NCI-H2081 treated with DMSO at 0.1 percent for 48 hours (cell line): ENCODE measurements around the gene MPLKIP.
"Not testable (repeated sequence)": the region's sequence is repeated elsewhere in the genome, so short reads cannot be mapped to it uniquely, and the experiment has no call there.

Source experiments
- DNase-seq: peaks from one replicate; lab custom pipeline; 2025; lab: John Stamatoyannopoulos, UW

The MPLKIP gene

DNA sequence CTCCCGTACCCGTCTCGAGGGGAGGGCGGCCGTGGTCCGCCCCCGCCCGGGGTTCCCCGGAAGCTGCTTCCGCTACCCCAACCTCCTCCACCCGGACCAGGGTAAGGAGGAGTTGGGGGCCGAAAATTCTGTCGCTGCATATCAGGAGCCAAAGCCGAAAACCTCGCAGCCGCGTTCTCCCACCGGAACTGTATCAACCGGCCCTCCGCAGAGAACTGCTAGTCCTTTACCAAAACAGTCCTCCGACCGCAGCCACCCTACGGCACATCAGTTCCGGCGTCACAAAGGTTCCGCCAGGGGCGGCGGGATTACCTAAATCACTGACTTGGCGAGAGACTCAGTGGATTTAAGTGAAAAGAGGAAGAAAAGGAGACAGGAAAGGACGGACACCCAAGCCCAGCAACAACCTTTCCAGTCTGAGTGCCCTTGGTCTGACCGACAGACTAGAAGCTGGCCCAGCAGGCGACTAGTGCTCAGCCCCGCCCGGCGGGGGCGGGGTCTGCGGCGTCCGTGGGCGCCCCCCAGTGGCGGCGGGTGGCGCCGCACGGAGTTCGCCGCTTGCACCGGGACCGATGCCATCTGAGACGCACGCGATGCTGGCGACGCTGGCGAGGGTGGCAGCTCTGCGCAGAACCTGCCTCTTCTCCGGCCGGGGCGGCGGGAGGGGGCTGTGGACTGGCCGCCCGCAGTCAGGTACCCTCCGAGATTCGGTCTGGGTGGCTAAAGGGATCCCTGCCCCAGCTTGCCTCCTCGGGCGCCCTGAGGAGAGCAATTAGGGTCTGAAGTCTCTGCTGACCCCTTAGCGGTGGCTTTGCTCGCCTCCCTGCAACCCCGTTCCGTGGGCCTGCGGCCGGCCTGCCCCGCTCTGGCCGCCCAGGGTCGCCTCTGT lies at the start of gene MPLKIP, which contains the start of gene SUGCT:
Gene MPLKIP (minus strand): TSS at position 195 of the 889 bp plus-strand sequence. CDS start 55 bp downstream, at position 140.
Gene SUGCT (plus strand): TSS at position 578 of the 889 bp plus-strand sequence.
- peak; percentile 58 for DNase-seq

DNA sequence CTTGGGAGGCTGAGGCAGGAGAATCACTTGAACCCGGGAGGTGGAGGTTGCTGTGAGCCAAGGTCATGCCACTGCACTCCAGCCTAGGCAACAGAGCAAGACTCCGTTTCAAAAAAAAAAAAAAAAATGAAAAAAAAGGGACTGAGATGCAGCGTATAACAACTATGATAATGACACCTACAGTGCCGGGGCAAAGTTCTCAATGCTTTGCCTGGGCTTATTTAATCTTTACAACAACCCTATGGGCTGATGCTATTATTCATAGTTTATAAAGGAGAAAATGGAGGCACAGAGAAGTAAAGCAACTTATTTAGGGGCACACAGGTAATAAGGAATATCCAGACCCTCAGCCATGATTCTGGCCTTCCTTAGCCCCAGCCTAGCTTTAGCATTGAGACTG lies 48.0 kb upstream of the MPLKIP start:
- no peak for DNase-seq

DNA sequence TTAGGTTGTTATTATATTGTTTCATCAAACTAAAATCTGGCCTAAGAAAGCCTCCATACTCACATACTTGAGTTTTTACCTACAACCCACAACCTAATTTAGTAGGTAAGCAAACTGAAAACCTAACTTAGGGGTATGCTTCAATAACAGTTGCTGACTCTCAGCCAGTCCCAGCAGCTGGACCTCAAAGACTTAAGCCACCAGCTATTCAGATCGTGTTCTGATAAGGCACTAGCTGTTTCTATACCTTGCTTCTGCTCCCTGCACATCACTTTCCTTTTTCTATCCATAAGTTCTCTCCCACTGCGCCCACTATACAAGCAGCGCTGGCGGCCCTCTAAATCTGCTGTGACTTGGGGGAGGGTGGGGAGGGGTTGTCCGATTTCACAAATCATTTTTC lies 42.6 kb upstream of the MPLKIP start:
- DNase-seq: no peak

DNA sequence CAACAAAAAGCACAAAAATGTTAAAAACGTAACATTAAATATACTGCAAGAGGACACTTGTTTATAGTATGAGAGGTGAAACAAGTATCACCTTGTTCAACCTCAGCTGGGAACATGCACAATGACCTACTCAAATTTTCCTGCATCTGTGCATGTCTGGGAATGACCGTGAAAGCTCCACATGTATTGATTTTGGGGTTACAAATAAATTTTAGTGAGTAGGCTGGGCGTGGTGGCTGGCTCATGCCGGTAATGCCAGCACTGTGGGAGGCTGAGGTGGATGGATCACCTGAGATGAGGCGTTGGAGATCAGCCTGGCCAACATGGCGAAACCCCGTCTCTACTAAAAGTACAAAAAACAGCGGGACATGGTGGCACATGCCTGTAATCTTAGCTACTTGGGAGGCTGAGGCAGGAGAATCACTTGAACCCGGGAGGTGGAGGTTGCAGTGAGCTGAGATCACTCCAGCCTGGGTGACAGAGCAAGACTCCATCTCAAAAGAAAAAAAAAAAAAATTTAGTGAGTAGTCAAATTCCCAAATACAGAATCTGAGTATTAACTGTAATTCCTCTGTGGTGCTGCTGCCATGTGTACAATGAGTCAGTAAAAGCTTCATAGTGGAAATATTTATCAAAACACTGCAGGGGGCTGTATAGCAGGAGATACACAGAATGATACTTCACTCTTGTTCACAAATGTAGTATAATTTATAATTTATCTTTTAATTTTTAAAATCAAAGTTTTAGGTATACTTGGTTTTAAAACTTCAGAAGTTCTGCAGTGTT lies 41.5 kb upstream of the MPLKIP start:
- no peak for DNase-seq

DNA sequence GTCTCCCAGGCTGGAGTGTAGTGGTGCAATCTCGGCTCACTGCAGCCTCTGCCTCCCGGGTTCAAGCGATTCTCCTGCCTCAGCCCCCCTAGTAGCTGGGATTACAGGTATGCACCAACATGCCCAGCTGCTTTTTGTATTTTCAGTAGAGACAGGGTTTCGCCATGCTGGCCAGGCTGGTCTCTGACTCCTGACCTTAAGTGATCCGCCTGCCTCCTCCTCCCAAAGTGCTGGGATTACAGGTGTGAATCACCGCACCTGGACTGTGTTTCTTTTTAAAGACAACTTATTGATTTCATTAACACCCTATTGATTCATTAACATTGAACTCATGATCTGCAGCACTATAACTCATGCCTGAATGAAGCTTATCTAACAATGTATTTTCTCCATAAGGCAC lies 40.8 kb upstream of the MPLKIP start:
- not testable (repeated sequence) for DNase-seq

DNA sequence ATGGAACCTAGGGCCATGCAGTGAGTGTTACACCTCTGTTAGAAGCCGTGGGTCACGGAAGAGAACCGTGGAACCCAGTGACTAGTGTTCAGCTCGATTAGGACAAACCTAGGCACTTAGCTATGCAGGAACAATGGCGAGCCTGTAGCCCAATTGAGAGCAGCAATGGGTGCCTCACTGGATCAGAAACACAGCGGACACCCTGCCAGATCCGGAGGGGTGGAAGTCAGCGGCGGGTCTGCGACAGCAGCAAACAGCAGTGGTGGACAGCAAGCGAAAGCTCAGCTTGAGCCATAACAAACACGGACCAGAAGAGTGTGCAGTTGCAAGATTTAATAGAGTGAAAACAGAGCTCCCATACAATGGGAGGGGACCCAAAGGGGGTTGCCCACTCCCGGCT lies 38.7 kb upstream of the MPLKIP start:
- not testable (repeated sequence) for DNase-seq

DNA sequence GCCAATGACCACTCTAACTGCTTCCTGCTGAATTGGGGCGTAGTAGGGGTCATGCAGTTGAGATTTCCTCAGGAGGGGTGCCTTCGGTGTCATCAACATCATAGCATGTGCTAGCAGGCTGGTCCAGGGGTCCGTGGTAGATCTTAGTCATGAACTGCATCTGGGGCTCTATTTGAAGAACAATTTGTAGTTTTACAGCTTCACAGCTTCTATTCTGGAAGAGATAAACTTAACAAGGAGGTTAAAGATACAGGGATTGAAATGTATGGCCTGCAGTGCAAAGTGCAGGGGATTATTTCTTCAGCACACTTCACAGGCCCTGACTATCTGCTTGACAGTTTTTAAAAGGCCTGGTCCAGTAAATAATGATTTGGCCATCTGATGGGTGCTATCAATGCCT lies 33.8 kb upstream of the MPLKIP start:
- not testable (repeated sequence) for DNase-seq

DNA sequence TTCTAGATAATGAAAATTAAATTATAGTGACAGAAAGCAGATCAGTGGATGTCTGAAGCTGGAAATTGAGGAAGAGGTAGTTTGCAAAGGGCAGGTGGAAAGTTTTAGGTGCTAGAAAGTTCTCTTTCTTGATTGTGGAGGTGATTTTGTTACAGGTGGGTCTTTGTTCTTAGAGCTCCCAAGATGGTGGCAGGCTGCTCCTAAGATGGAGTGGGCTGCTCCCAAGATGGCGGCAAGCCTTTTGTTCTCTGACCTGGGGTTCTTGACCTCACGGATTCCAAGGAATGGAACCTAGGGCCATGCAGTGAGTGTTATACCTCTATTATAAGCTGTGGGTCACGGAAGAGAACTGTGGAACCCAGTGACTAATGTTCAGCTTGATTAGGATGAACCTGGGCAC lies 32.9 kb upstream of the MPLKIP start:
- no peak for DNase-seq

DNA sequence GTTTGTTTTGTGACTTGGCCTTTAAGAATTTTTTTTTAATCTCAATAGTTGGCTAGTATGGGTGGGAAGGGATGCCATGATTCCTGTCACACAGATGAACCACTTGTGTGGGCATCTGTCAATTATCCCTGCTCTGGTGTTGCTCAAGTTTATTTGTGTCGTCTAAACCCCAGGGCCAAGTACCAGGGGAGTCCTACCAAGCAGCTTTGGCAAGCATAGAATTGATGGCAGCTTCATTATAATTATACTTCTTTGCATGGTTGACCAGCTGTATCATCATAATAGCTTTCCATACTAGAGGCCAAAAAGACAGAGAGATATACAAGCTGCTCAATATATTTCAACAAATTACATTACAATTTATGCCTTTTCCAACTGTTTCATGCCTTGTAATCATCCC lies 30.8 kb upstream of the MPLKIP start:
- peak; percentile 3 for DNase-seq

DNA sequence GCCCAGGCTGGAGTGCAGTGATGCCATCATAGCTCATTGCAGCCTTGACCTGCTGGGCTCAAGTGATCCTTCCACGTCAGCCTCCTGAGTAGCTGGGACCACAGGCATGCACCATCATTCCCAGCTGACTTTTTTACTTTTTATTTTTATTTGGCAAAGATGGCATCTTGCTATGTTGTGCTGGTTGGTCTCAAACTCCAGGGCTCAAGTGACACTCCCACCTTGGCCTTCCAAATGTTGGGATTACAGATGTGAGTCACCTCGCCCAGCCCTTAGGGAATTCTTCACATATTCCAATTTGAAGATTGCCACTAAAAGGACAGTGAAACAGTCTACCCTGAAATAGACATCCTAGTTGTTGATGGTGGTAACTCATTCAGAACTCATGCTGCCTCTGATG lies 28.1 kb upstream of the MPLKIP start:
- no peak for DNase-seq

DNA sequence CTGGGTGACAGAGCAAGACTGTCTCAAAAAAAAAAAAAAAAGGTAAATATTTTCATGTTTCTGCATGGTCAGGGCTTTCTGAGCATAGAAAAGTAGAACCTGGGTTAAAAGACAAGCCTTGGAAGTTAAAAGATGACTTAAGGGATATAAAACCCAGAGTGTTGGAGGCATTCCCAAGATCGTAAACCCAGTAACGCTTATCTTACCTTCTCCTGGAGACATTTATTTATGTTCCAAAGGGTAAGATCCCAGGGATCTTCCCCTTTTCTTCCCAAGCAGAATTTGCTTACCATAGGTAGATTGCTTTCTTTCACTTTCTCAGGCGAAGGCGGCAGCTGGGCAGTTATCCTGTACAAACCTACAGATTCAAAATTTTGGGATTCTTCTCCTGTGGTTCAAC lies 22.6 kb upstream of the MPLKIP start:
- DNase-seq: no peak

DNA sequence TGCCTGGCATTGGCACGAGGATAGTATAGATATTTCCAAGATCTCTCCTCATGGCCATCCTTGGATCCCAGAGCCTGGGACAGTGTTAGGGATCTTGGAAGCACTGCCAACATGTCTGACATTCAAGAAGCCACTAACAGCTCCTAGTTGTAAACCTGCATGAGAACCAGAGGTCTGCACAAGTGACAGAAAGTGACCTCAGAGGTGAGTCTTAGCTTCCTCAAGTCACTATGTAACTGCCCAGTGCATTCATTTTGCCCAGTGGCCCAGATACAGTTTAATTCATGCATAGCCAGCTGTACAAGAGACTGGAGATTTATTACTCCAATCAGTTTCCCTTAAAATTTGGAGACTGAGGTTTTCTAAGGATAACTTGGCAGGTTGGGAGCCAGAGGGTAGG lies 17.1 kb upstream of the MPLKIP start:
- no peak for DNase-seq

DNA sequence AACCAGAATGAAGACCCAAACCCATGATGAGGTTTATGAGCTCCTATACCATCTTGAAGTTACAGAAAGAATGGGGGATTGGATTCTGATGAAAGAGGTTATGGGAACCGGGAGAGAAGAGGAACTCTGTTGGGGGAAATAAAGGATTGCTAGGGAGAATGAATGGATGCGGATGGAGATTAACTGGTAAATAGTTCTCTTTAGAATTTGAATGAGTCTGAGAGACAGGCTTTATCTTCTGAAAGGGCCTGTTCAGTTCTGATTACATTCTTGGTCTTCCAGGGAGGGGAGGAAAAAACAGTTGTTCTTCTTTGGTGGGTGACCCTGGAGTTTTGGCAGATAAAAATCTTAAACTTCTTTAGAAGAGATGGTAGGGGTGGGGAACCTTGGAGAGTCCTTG lies 14.2 kb upstream of the MPLKIP start:
- no peak for DNase-seq

DNA sequence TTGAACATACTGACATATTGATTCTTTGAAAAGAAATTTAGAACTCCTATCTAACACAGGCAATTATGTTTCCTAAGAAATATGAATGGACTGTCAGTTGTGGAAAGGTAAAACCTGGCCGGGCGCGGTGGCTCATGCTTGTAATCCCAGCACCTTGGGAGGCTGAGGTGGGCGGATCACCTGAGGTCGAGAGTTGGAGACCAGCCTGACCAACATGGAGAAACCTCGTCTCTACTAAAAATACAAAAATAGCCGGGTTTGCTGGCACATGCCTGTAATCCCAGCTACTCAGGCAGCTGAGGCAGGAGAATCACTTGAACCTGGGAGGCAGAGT lies 13.8 kb upstream of the MPLKIP start:
- not testable (repeated sequence) for DNase-seq

DNA sequence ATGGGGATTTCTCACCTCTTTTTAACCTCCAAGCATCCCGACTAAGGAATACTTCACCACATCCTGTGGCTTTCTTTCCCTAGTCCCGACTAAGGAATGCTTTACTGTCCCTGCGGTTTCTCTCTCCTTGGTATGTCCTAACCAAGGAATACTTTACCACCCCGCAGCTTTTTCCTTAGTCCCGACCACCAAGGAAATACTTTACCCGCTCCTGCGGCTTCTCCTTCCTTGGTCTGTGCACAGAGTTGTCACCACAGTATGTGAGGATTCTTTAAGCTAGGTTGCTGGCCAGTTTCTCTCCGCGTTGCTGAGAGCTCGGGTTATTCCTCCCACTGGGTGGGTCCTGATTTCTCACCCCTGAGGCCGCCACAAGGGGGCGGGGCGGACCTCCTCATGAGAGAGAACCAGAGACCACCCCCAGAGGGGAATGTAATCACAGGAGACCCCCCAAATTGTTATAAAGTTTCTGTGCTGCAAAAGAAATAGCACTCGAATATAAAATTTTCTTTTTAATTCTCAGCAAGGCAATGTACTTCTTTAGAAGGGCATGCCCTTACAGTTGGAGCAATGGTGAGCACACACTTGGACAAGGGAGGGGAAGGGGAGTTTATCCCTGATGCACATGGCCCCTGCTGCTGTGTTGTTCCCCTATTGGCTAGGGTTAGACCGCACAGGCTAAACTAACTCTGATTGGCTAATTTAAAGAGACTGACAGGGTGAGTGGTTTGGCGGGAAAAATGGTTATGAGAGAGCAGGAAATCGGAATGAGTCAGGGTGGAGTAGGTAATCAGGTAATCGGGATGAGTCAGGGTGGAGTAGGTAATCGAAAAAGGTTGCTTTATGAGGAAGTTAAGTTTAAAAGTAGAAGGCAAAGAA lies 13.2 kb upstream of the MPLKIP start:
- DNase-seq: no peak

DNA sequence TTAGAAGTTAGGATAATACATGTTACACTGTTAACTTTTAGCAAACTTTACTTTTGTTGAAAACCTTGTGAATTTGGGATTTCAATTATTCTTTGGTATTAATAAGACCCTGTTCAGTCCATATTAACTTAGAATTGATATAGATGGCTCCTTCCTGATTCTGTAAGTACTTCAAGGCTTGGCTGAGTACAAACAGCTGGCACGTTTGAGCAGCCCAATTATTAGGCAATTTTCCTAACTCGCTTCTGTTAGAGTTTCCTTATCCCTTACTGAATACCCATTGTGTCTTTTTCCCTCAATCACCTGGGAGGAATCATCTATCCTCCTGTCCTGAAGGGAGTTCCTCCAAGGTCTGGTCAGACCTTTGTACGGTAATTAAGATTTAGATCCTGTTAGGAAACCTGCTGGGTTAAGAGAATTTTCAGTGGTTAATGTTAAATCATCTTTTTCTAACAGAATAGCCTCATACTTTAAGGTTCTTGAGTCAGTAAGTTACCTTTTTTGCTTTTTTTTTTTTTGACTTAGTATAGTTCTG lies 11.2 kb upstream of the MPLKIP start:
- DNase-seq: not testable (repeated sequence)

DNA sequence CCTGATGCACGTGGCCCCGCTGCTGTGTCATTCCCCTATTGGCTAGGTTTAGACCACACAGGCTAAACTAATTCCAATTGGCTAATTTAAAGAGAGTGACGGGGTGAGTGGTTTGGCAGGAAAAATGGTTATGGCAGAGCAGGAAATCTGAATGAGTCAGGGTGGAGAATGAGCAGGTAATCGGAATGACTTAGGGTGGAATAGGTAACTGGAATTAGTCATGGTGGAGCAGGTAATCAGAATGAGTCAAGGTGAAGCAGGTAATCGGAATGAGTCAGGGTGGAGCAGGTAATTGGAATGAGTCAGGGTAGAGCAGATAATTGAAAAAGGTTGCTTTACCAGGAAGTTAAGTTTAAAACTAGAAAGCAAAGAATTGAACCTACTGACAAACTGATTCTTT lies 7.5 kb upstream of the MPLKIP start:
- DNase-seq: not testable (repeated sequence)

DNA sequence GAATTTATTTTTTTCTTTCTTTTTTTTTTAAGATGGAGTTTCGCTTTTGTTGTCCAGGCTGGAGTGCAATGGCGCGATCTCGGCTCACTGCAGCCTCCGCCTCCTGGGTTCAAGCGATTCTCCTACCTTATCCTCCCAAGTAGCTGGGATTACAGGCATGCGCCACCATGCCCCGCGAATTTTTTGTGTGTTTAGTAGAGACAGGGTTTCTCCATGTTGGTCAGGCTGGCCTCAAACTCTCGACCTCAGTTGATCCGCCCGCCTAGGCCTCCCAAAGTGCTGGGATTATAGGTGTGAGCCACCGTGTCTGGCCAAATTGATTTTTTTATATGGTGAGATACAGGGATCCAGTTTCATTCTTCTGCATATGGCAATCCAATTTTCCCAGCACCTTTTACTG lies 5.5 kb upstream of the MPLKIP start:
- DNase-seq: not testable (repeated sequence)

DNA sequence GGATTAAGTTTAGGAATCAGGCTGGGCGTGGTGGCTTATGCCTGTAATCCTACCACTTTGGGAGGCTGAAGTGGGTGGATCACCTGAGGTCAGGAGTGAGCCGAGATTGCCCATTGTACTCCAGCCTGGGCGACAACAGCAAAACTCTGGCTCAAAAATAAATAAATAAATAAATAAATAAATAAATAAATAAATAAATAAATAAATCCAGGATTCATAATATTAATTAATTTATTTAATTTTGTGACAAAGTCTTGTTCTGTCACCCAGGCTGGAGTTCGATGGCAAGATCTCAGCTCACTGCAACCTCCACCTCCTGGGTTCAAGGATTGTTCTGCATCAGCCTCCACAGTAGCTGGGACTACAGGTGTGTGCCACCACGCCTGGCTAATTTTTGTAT lies 4.6 kb upstream of the MPLKIP start:
- no peak for DNase-seq

DNA sequence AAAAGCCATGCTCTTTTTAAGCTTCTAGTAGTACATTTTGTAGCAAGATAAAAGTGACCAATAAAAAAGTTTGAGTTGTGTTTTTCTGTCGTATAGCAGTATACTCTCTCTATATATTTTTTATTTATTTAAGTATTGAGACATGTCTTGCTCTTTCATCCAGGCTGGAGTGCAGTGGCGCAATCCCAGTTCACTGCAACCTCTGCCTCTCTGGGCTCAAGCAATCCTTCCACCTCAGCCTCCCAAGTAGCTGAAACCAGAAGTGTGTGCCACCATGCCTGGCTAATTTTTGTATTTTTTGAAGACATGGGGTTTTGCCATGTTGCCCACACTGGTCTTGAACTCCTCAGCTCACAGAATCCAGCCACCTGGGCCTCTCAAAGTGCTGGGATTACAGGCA lies 3.1 kb upstream of the MPLKIP start:
- no peak for DNase-seq

DNA sequence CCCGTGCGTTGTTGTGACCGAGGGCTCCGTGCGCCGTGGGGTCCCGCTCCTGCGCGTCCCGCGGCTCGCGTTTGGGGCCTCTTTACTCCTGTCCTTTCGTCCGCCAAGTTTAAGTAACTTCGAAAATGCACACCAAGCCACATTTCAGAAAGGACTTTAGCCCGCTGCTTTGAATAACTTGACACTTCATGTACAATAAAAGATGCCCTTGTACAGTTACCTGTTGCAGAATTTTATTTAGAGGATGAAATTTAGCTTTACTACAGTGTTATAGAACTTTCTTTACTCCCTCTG lies 842 bp upstream of the MPLKIP start:
- DNase-seq: no peak
